Stimulated activated CD4-positive, alpha-beta T cell treated with anti-CD3 and anti-CD28 coated beads, TNF-alpha, amount 100 ng/mL, for 1 hour (primary cell): ENCODE data around the gene GATA2.

Experiments used
- DNase-seq, 3 donors: peaks; one replicate each; pipeline ENCODE4 v3.0.0-alpha.2; 2020; ENCODE audit warnings: low read depth in 3 of 3, low spot score in 1 of 3

The GATA2 gene

GRCh38 chr3:128435058-128435457 is 57.9 kb downstream of the GATA2 start:
- DNase-seq, result no peak

GRCh38 chr3:128434524-128434923 is 58.5 kb downstream of the GATA2 start:
- no peak for DNase-seq

- DNase-seq, result no peak
Observed at GRCh38 chr3:128433837-128434165, 59.2 kb downstream of the GATA2 start.

- DNase-seq, result no peak
Observed at GRCh38 chr3:128432971-128433836, 59.8 kb downstream of the GATA2 start.

GRCh38 chr3:128432301-128432970 is 60.6 kb downstream of the GATA2 start:
- DNase-seq, result no peak

GRCh38 chr3:128431803-128432300 is 61.1 kb downstream of the GATA2 start:
- DNase-seq, result no peak

GRCh38 chr3:128430731-128431130 is 62.3 kb downstream of the GATA2 start:
- no peak for DNase-seq

- DNase-seq, result no peak
Observed at GRCh38 chr3:128430301-128430700, 62.7 kb downstream of the GATA2 start.

GRCh38 chr3:128429751-128430150 is 63.2 kb downstream of the GATA2 start:
- no peak for DNase-seq
